ENCODE results near the gene NPTXR.

The NPTXR gene

DNA sequence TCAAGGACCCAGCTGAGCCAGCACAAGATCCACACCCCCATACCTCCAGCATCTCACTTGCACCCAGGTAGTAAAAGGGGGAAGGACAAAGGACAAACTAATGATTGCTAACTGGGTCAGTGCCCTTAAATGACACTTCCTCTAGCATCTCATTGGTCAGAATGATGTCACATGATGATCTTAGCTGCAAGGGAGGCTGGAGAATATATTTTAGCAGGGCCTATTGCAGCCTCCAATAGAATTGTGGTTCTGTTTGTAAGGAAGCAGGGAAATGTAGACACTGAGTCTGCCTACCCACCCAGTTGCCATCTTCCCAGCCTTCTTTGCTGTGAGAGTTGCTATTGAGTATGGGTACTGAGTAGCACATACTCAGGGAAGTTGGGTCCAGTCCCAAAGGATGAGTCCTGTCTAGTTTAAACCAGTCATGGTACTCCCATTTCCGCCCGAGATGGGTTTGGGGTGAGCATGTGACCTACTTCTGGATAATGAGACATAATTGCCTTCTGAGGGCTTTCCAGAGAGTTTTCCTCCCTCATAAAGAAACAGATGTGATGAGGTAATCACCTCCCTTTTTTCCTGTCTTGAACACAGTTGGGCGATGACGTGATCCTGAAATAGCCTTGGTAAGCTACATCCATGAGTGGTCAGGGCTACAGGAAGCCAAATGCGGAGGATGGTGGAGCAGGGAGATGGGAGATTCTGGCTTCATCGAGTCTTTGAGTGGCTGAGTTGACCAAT, 44.4 kb downstream of the NPTXR start:
- DNase-seq (ENCODE audit: low read depth in 1 of 2, low spot score in 1 of 2), result no peak

GRCh38 chr22:38798496-38798895, 45.3 kb downstream of the NPTXR start:
- no peak for DNase-seq (ENCODE audit: low read depth in 1 of 2, low spot score in 1 of 2)

GRCh38 chr22:38796262-38796957, 47.4 kb downstream of the NPTXR start:
- no peak for DNase-seq (ENCODE audit: low read depth in 1 of 2, low spot score in 1 of 2)

DNA sequence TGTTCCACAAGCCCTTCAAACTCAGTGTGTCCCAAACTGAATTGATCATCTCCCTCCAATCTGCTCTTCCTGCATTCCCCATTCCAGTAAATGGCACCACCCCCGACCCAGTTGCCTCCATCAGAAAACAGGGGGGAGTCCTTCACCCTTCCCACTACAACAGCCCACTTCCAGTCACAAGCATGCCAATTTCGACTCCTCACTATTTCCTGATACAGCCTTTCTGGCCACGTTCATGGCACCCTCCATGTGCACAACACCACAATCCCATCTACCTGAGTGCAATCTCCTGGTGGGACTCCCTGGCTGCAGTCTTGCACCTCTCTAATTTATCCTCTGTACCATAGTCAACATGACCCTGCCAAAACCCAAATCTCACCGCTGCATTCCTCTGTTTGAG, 48.3 kb downstream of the NPTXR start:
- DNase-seq (ENCODE audit: low read depth in 1 of 2, low spot score in 1 of 2), result no peak

GRCh38 chr22:38793721-38794466, 49.9 kb downstream of the NPTXR start, which contains the start of gene DNAL4:
Gene DNAL4 (minus strand): TSS chr22:38794143. CDS start chr22:38782731, 11,412 bp downstream.
- DNase-seq (ENCODE audit: low read depth in 1 of 2, low spot score in 1 of 2), result peak; percentile 73 to 91

GRCh38 chr22:38793317-38793716, 50.5 kb downstream of the NPTXR start:
- DNase-seq (ENCODE audit: low read depth in 1 of 2, low spot score in 1 of 2), result no peak

GRCh38 chr22:38792833-38793232, 51.0 kb downstream of the NPTXR start:
- peak in 1 of 2 donors; percentile 9 for DNase-seq (ENCODE audit: low read depth in 1 of 2, low spot score in 1 of 2)

GRCh38 chr22:38789606-38790005, 54.2 kb downstream of the NPTXR start:
- no peak for DNase-seq (ENCODE audit: low read depth in 1 of 2, low spot score in 1 of 2)

DNA sequence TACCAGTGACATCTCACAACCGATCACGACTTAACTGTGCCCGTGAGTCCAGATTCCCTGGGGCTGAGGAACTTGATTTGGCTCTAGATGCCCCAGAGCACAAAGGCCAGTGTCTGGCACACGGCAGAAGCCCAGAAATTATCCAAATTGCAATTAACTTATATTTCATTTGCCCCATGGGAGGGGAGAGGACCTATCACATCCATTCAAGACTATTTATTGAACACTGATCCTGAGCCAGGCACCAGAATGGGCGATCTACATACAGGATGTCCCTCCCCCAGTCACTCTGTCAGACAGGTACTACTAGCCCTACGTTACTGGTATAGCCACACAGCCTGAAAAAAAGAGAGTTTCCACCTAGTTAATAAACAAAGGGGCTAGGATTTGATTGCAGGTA, 55.0 kb downstream of the NPTXR start:
- no peak for DNase-seq (ENCODE audit: low read depth in 1 of 2, low spot score in 1 of 2)

DNA sequence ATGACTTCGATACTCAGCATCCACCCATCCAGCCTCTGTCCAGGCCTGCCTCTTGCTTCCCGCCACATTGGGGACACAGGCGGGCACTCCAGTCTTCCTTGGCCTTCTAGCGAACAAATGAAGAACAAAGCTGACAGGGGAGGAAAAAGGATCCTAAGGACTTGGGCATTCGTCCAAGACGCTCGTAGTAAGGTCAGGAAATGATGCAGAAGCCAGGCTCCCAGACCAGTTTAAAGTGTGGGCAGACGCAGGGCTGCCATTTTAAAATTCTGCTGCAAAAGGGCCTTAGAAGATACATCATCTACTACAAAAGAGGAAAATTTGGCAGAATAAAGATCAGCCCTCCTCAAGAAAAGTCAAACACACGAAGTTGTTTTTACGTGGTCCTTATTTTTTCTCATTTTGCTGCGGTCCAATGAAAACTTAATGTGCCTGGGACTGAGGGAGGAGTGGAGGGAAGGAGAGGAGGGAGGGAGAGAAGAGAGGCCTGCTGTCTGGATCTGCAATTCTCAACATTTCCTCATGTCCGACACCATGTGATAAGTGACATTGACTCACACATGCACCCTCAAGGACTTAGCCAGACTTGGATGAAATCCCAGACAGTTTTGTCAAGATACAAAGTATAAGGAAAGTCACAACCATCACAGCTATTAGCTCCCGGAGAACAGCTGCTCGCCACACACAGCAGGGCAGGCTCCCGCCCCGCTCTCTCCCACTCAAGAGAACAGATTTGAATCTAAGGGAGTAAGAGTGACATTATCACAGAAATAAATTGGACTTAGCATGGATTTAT, 55.6 kb downstream of the NPTXR start:
- DNase-seq (ENCODE audit: low read depth in 1 of 2, low spot score in 1 of 2), result no peak

DNA sequence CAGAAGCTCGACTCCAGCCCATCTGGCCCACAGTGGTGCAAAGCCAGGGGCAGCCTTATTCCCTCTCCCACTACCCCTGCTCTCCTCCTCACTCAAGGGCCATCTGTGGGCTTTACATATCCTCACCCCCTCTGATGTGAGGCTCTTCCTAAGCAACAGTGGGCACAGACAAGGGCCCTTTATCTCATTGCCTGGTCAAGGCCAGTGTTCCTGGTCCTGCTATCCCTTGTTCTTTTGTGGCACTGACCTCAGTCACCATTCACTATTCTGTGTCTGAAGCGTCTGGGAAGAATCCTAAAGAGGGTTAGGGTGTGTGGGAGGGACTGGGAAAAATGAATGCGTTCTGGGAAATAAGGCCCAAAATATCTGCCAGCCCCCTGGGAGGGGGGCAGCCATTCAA, 57.2 kb downstream of the NPTXR start:
- DNase-seq (ENCODE audit: low read depth in 1 of 2, low spot score in 1 of 2), result no peak

DNA sequence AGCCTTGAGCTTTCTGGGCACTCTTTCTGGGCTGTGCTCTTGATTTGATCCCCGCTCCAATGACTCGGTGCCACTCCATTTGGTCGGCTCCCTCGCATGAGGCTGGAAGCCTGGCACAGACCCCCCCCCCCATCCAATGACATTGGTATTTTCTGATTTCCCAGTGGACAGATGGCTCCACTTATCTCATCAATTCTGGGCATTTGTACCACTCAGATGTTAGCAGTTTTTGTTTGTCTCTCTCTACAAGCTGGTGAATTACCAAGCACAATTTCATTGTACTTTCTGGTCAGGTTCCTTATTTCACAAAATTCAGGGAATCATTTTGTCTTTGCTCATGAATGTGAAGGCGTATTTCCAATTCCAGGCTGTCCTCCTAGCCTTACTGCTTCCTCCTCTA, 59.0 kb downstream of the NPTXR start:
- DNase-seq (ENCODE audit: low read depth in 1 of 2, low spot score in 1 of 2), result no peak

GRCh38 chr22:38784035-38784434, 59.8 kb downstream of the NPTXR start:
- no peak for DNase-seq (ENCODE audit: low read depth in 1 of 2, low spot score in 1 of 2)

GRCh38 chr22:38783095-38783615, 60.7 kb downstream of the NPTXR start:
- no peak for DNase-seq (ENCODE audit: low read depth in 1 of 2, low spot score in 1 of 2)

DNA sequence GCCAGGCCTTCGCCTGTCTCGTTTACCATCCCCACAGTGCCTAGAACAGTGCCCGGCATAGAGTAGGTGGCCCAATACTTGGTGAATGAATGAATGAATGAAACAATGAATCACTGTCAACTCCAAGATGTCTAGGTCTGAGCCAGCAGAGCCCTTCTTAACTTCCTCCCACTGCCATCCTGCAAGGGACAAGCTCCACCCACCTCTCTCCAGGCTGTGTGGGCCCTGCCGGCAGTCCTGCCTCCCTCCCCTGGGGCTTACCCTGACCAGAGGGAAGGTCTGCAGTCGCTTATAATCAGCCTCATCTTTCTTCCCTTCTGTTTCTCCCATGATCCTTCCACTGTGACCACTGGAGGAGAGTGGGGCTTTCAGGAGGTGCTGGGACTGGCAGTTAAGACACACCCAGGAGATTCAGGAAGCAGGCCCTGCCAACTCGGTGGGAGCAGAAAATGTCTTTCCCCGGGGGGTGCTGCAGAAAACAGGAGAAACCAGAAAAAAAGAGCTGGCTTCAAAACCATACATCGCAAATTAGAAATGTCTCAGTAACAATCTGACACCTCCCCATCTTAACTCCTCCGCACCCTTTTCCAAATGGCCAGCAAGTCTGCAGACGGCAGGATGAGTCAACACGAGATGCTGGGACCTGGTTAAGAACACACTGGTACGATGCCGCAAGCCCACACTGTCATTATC, 61.3 kb downstream of the NPTXR start:
- DNase-seq (ENCODE audit: low read depth in 1 of 2, low spot score in 1 of 2), result no peak

GRCh38 chr22:38781033-38781432, 62.8 kb downstream of the NPTXR start:
- no peak for DNase-seq (ENCODE audit: low read depth in 1 of 2, low spot score in 1 of 2)

DNA sequence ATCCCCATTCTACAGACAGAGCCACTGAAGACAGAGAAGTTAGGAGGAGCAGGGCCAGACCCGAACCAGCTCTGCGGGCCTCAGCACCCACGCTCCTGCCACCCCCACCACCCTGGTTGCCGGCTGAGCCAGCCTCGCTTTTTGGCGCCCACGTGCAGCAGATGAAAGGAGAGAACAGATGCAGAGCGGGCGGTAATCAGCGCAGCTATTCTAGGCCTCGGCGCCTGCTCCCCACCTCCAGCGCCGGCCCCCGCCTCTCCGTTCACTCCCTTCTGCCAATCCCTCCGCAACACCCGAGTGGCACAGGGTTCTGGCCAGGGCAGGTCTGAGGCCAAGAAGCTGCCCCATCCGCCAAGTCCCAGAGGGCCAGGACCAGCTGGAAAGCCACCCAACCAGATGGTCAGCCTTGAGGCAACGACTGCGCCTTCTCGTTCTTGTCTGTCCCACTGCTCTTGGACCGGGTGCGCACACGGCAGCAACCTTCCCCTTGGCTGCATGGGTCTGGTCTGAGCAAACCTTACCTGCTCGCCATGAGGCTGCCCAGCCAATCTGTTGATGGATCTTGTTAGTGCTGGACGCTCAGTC, 66.6 kb downstream of the NPTXR start:
- DNase-seq (ENCODE audit: low read depth in 1 of 2, low spot score in 1 of 2), result no peak

DNA sequence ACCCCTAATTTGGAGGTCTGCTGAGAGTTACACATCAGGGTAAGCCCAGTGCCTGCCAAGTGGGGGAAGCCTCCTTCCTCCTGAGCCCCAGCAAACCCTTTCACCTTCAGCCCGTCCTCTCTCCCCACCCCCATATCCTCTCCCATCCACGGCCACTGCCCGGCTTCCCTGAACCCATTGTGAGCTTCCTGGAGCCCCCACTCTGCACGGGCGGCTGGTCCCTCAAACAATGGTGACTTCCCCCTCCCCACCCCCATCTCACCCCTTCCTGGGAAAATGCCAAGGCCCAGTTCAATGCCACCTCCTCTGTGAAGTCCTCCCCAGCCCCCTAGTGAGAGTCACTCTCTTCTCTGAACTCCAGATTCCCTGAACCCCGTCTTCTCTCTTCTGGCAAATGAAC, 67.7 kb downstream of the NPTXR start:
- no peak for DNase-seq (ENCODE audit: low read depth in 1 of 2, low spot score in 1 of 2)

DNA sequence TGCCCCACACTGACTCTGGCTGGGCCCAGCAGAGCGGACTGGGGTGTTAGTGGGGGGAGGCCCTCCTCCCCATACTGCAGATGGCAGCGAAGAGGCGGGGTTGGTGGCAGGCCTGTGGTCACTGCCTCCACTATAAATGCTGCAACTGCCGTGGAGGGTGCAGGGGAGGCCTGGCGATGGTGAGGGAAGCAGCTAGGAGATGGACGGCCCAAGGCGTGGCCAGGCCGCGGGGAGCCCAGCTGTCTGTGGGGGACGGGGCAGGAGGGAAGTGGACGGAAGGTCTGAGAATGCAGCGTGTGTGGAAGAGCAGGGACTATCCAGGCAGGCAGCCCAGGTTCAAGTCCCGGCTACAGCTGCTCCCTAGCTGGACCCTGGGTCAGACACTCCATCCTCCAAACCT, 68.2 kb downstream of the NPTXR start:
- DNase-seq (ENCODE audit: low read depth in 1 of 2, low spot score in 1 of 2), result no peak
